HL-60 (cell line): ENCODE measurements around the gene POLR3C. TPM values are rescaled to one million over a fixed set of nuclear protein-coding genes. Genes with fewer than 3 reads are reported as not detected.

Experiments used
- DNase-seq, 2 experiments: peaks; one replicate each; pipeline ENCODE4 v3.0.0-alpha.2; 2010 to 2020; ENCODE audit warnings: low read depth in 1 of 2, low spot score in 1 of 2
- H3K27ac ChIP-seq: fragments of 250-450 bp; sonication (Bioruptor Pico); replicated peaks from 2 replicates; pipeline ENCODE4 v1.5.1; 2020; ENCODE audit warnings: mild to moderate bottlenecking, moderate library complexity
- H3K27me3 ChIP-seq: fragments of 250-450 bp; sonication (Bioruptor Pico); 2 replicates; pipeline ENCODE4 v1.5.1; 2021; ENCODE audit warnings: mild to moderate bottlenecking, moderate library complexity; ENCODE audit not compliant: insufficient read depth, poor library complexity, severe bottlenecking
- H3K4me3 ChIP-seq: replicated peaks from 2 replicates; pipeline ENCODE4 v1.5.1; 2011; ENCODE audit warnings: mild to moderate bottlenecking, control low read depth, low read length; ENCODE audit not compliant: insufficient read depth
- CTCF ChIP-seq: IDR thresholded peaks from one replicate; pipeline ENCODE4 v1.5.1; 2011; ENCODE audit warnings: low read length, control low read depth, inconsistent platforms; ENCODE audit not compliant: insufficient read depth
- GABPA ChIP-seq: IDR thresholded peaks from 2 replicates; pipeline ENCODE4 v1.6.1; 2012; ENCODE audit warnings: low read depth
- POLR2AphosphoS5 ChIP-seq: IDR thresholded peaks from 2 replicates; pipeline ENCODE4 v1.6.1; 2012; ENCODE audit warnings: low read depth
- REST ChIP-seq: IDR thresholded peaks from 2 replicates; pipeline ENCODE4 v1.6.1; 2012; ENCODE audit warnings: low read depth; ENCODE audit not compliant: insufficient replicate concordance
- SPI1 ChIP-seq: IDR thresholded peaks from 2 replicates; pipeline ENCODE4 v1.6.1; 2012; ENCODE audit warnings: low read depth, mild to moderate bottlenecking, borderline replicate concordance
- microRNA-seq: library from miRNA; unstranded; fragments of <30 nt; microRNA quantifications from one replicate; pipeline ENCODE4, GENCODE V29; 2018

Gene POLR3C

GRCh38 chr1:145893306-145894055 is 69.5 kb downstream of the POLR3C start:
- H3K27ac ChIP-seq = no peak overlapping the region
- DNase-seq = no peak
- no peak overlapping the region for H3K4me3 ChIP-seq
- no peaks in the 10 kb centered on the region for H3K27me3 ChIP-seq
- TF ChIP-seq POLR2AphosphoS5 = no peak
- no peak for TF ChIP-seq REST
- TF ChIP-seq GABPA = no peak
- no peak for TF ChIP-seq SPI1
- TF ChIP-seq CTCF = no peak

Small RNAs within 50 kb of the gene (microRNA-seq; reads per million reads assigned to microRNA genes)
- gene MIR6736 = not detected
